OCI-LY1 (cell line): Measurements from ENCODE around the gene CHIT1.

Source experiments
- EZH2 ChIP-seq: fragments of 200-600 bp; sonication (generic), shearing (Covaris generic); IDR thresholded peaks from 2 replicates; pipeline ENCODE4 v1.8.0; 2017; ENCODE audit warnings: borderline replicate concordance, mixed run types, mild to moderate bottlenecking, antibody characterized with exemption, low read length, moderate library complexity, mixed read lengths
- TF ChIP-seq, protein P1 (sequence below): fragments of 200-600 bp; sonication (generic), shearing (Covaris generic); IDR thresholded peaks from 2 replicates; pipeline ENCODE4 v1.5.1; 2017; ENCODE audit warnings: mild to moderate bottlenecking, antibody characterized with exemption, low read length, moderate library complexity, mixed read lengths

DNA sequence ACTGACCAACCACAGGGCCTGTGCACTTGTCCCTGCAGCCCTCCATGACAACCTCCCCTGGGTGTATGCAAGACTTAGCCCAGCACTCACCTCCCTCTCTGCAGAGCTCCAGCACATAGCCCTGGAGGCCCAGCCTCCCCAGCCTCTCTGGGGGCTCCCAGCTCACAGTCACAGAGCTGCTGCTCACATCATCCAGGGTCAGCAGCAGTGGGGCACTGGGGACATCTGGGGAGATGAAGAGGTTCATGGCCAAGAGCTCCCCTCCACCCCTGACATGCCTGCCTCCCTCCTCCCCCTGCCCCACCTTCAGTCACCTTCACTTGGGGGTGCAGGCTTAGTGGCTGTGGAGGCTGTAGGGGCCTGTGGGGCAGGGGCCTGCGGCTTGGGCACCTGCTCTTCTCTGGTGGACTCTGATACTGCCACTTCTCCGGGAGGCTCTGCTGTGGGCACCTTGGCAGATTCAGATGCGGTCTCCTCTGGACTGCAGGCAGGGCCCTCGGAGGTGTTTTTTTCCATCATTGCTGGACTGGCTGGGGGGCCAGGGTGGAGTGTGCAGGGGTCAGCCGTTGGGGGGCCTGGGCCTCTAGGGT is 54.1 kb downstream of the CHIT1 start, which contains the start of gene MYBPH:
- TF ChIP-seq EZH2 = no peak
- TF ChIP-seq, protein P1, sequence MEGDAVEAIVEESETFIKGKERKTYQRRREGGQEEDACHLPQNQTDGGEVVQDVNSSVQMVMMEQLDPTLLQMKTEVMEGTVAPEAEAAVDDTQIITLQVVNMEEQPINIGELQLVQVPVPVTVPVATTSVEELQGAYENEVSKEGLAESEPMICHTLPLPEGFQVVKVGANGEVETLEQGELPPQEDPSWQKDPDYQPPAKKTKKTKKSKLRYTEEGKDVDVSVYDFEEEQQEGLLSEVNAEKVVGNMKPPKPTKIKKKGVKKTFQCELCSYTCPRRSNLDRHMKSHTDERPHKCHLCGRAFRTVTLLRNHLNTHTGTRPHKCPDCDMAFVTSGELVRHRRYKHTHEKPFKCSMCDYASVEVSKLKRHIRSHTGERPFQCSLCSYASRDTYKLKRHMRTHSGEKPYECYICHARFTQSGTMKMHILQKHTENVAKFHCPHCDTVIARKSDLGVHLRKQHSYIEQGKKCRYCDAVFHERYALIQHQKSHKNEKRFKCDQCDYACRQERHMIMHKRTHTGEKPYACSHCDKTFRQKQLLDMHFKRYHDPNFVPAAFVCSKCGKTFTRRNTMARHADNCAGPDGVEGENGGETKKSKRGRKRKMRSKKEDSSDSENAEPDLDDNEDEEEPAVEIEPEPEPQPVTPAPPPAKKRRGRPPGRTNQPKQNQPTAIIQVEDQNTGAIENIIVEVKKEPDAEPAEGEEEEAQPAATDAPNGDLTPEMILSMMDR = no peak
